DND-41 (cell line): ENCODE results near the gene HLTF.

Experiments used
- ATAC-seq: fragments of 200-7000 bp; cut with Tn5 transposase; 3 replicates; pipeline ENCODE4 v1.9.1; 2021; ENCODE audit warnings: low read depth; ENCODE audit not compliant: insufficient read depth
- DNase-seq: peaks from one replicate; pipeline ENCODE4 v3.0.0-alpha.2; 2020
- H2AFZ ChIP-seq: 2 replicates; pipeline ENCODE4 v1.6.0; 2012; ENCODE audit warnings: low read depth, low read length
- H3K27ac ChIP-seq: 2 replicates; pipeline ENCODE4 v1.5.1; 2012; ENCODE audit warnings: low read length, inconsistent platforms
- H3K27me3 ChIP-seq: fragments of 200-600 bp; sonication (generic); 2 replicates; pipeline ENCODE4 v1.6.0; 2012; ENCODE audit warnings: low read length, mild to moderate bottlenecking, inconsistent platforms; ENCODE audit not compliant: insufficient read depth, poor library complexity
- H3K36me3 ChIP-seq: 2 replicates; pipeline ENCODE4 v1.5.1; 2012; ENCODE audit warnings: low read length, inconsistent platforms; ENCODE audit not compliant: insufficient read depth
- H3K4me1 ChIP-seq: 2 replicates; pipeline ENCODE4 v1.5.1; 2012; ENCODE audit warnings: mild to moderate bottlenecking, low read length; ENCODE audit not compliant: insufficient read depth
- H3K4me2 ChIP-seq: 2 replicates; pipeline ENCODE4 v1.6.0; 2012; ENCODE audit warnings: mild to moderate bottlenecking, moderate library complexity, low read length, inconsistent platforms; ENCODE audit not compliant: insufficient read depth
- H3K4me3 ChIP-seq, 2 experiments: fragments of 200-600 bp in 1 of 2; shearing (Covaris generic) in 1 of 2; 2 replicates each; pipeline ENCODE4 v1.5.1; 2012 to 2016; ENCODE audit warnings: inconsistent platforms in 2 of 2, low read length in 2 of 2, mild to moderate bottlenecking in 2 of 2, low read depth in 1 of 2, moderate library complexity in 1 of 2
- H3K79me2 ChIP-seq: 2 replicates; pipeline ENCODE4 v1.6.0; 2012; ENCODE audit warnings: low read length, inconsistent platforms; ENCODE audit not compliant: insufficient read depth
- H3K9ac ChIP-seq: 2 replicates; pipeline ENCODE4 v1.6.0; 2012; ENCODE audit warnings: low read depth, mild to moderate bottlenecking, inconsistent platforms, low read length, moderate library complexity
- H3K9me3 ChIP-seq: 2 replicates; pipeline ENCODE4 v1.5.1; 2012; ENCODE audit warnings: low read length, moderate library complexity, mild to moderate bottlenecking, inconsistent platforms; ENCODE audit not compliant: insufficient read depth, severe bottlenecking
- H4K20me1 ChIP-seq: 2 replicates; pipeline ENCODE4 v1.6.0; 2012; ENCODE audit warnings: low read length; ENCODE audit not compliant: insufficient read depth
- EZH2 ChIP-seq: IDR thresholded peaks from 3 replicates; pipeline ENCODE4 v1.6.1; 2012; ENCODE audit warnings: borderline replicate concordance, low read depth, mild to moderate bottlenecking, moderate library complexity, low read length, inconsistent platforms; ENCODE audit not compliant: severe bottlenecking
- TF ChIP-seq, protein P1 (sequence below): IDR thresholded peaks from 2 replicates; pipeline ENCODE4 v1.5.1; 2012; ENCODE audit warnings: borderline replicate concordance, low read length, moderate library complexity, mild to moderate bottlenecking; ENCODE audit not compliant: poor library complexity, severe bottlenecking; ENCODE audit errors: extremely low read depth

The HLTF gene

DNA sequence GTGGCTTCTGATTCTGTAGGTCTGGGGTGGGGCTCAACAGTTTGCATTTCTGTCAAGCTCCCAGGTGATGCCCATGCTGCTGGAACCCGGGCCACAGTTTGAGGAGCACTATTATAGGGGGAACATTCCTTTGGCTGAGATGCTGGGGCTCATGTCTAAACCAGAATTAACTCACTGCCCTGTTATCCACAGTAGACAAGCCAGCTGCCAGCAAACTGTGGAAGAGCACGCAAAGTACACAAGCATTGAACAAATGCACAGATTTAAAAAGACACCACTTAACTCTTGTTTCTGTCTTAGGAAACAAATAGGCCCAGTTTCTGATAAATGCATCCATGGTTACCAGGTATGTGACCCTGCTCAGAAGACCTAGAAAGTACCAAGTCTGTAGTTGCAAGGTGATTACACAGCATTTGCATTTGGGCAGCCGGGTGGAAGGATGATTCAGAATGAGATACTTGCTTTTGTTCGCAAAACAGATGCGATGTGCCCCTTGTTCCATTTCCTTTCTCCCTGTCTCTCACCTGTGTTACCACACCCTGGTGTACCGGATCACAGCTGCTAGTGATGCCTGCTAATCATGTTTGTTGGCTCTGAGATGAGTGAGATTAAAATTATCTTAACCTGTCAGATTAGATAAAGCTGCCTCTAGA, 82.6 kb downstream of the HLTF start:
- no peak for TF ChIP-seq EZH2
- TF ChIP-seq, protein P1, sequence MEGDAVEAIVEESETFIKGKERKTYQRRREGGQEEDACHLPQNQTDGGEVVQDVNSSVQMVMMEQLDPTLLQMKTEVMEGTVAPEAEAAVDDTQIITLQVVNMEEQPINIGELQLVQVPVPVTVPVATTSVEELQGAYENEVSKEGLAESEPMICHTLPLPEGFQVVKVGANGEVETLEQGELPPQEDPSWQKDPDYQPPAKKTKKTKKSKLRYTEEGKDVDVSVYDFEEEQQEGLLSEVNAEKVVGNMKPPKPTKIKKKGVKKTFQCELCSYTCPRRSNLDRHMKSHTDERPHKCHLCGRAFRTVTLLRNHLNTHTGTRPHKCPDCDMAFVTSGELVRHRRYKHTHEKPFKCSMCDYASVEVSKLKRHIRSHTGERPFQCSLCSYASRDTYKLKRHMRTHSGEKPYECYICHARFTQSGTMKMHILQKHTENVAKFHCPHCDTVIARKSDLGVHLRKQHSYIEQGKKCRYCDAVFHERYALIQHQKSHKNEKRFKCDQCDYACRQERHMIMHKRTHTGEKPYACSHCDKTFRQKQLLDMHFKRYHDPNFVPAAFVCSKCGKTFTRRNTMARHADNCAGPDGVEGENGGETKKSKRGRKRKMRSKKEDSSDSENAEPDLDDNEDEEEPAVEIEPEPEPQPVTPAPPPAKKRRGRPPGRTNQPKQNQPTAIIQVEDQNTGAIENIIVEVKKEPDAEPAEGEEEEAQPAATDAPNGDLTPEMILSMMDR: no peak
- Histone ChIP-seq H2AFZ (no peak overlapping the region), H4K20me1 (no peaks in the 10 kb centered on the region), H3K36me3 (no peaks in the 10 kb centered on the region), H3K9me3 (no peaks in the 10 kb centered on the region), H3K79me2 (no peaks in the 10 kb centered on the region), H3K27ac (no peak overlapping the region), H3K4me3 (no peak overlapping the region), H3K27me3 (no peaks in the 10 kb centered on the region), H3K4me1 (0 out of 2 replicates have a peak, but pooled peaks cover 3% of the 10 kb centered on the region), H3K9ac (no peak overlapping the region), H3K4me2 (no peak overlapping the region)
- ATAC-seq: no peak
- no peak for DNase-seq

DNA sequence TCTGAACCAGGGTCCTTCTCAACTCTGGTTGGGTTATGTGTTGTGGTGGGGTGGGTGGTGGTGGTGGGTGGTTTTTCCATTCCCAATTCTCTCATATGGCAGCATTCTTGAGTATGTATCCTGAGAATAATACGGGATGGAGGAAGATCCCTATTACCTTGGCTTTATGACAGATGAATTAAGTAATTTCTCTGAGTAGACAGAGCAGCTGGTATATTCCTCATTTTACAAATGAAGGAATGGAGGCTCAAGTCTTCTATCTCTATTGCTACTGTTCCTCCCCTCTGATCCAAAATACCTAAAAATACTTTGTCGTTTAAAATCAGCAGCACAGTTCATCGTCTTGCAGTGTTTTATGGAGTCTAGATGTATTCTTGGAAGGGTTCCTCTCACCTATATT, 84.6 kb downstream of the HLTF start:
- H4K20me1 ChIP-seq: no peaks in the 10 kb centered on the region
- H3K9ac ChIP-seq: no peak overlapping the region
- no peaks in the 10 kb centered on the region for H3K79me2 ChIP-seq
- no peak overlapping the region for H3K27ac ChIP-seq
- no peaks in the 10 kb centered on the region for H3K36me3 ChIP-seq
- no peak for TF ChIP-seq EZH2
- TF ChIP-seq, protein P1: no peak
- 0 out of 2 replicates have a peak, but pooled peaks cover 3% of the 10 kb centered on the region for H3K4me1 ChIP-seq
- no peak overlapping the region for H3K4me3 ChIP-seq
- H2AFZ ChIP-seq: no peak overlapping the region
- DNase-seq (no peak), ATAC-seq (no peak)
- H3K27me3 ChIP-seq: no peaks in the 10 kb centered on the region
- no peak overlapping the region for H3K4me2 ChIP-seq
- H3K9me3 ChIP-seq: no peaks in the 10 kb centered on the region

DNA sequence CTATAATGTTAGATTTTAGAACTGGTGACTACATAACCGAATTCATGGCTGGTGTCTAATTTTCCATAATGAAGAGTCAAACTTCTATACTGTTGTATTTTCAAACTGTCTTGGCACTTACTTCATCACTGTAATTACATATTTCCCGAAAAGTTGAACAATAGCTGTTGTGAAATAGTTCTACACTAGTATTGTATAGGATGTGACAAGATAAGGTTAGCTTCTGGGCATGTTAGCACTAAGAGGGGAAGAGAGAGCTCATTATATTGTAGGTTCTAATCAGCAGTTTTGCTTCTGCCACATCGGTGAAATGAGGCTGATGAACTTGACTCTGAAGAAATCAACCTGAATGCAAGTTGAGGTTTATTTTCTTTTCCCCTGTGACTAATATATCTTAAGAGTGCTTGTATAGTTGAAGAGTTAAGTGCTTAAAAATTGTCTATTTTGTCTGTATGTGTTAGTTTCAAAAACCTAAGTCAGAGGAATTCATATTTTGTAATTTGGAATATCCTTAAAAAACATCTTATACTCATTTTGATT, 86.1 kb downstream of the HLTF start:
- TF ChIP-seq, protein P1: no peak
- TF ChIP-seq EZH2: no peak
- no peaks in the 10 kb centered on the region for H3K27me3 ChIP-seq
- no peak overlapping the region for H3K9ac ChIP-seq
- no peak for ATAC-seq
- no peak overlapping the region for H3K4me2 ChIP-seq
- no peak overlapping the region for H2AFZ ChIP-seq
- no peaks in the 10 kb centered on the region for H3K36me3 ChIP-seq
- H3K4me1 ChIP-seq: 0 out of 2 replicates have a peak, but pooled peaks cover 3% of the 10 kb centered on the region
- no peak overlapping the region for H3K27ac ChIP-seq
- DNase-seq: no peak
- H3K79me2 ChIP-seq: no peaks in the 10 kb centered on the region
- H3K9me3 ChIP-seq: no peaks in the 10 kb centered on the region
- H4K20me1 ChIP-seq: no peaks in the 10 kb centered on the region
- H3K4me3 ChIP-seq: no peak overlapping the region
